HG03097 (cell line): ENCODE results near the gene PDZD2.

Experiments used
- ATAC-seq: cut with Tn5 transposase; IDR thresholded peaks from one replicate; pipeline ENCODE4 v1.9.1; 2021; ENCODE audit not compliant: unreplicated experiment, low FRiP score

The PDZD2 gene

DNA sequence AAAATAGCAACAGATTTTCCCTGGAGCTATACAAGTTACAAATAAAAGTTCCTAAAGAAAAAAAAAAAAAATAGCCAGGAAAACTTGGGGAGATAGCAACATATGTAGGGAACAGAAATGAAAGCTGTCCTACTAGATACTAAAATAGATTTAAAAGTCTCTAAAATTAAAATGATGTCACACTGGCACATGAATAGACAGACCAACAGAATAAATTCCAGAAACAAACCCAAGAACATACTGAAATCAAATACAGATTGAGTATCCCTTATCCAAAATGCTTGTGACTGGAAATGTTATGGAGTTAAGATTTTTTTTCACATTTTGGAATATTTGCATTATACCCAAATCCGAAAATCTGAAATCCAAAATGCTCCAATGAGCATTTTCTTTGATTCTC lies 511.4 kb downstream of the PDZD2 start:
- no peak for ATAC-seq

DNA sequence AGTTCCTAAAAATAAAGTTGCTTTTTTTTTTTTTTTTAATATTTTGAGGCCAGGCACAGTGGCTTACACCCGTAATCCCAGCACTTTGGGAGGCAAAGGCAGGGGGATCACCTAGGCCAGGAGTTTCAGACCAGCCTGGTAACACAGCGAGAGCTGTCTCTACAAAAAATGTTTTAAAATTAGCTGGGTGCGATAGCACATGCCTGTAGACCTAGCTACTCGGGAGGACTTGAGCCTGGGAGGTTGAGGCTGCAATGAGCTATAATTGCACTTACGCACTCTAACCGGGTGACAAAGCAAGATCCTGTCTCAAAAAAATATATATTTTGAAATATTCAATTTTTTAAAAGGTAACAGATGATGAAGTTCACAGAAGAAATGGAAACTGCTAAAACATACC lies 512.3 kb downstream of the PDZD2 start:
- no peak for ATAC-seq

DNA sequence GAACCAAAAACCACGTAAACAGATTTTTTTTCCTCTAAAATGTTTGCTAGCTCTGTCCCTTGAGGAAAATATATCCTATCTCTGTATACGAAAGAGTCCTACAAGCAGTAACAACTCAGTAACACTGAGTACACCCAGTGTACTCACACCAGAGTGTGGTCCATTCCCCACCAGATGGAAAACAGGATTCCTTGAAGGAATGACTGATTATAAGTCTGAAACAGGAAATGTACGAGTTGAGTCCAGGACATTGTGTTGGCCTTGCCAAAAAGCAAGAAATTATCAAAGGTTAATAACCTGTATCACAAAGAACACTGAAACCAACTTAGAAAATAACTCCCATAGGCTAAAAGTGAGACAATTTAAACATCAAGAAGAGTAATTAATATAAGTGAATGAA lies 514.8 kb downstream of the PDZD2 start:
- ATAC-seq = no peak

DNA sequence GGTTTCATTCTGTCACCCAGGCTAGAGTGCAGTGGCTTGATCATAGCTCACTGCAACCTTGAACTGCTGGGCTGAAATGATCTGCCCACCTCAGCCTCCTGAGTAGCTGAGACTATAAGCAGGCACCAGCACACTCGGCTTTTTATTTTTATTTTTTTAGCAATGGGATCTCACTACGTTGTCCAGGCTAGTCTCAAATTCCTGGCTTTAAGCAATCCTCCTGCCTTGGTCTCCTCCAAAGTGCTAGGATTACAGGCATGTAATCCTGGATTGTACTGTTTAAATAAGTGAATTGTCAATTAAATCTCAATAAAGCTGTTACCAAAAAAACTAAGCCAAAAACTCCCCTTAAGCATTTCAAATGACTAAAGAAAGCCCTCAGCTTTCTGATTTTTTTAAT lies 516.3 kb downstream of the PDZD2 start:
- ATAC-seq = no peak

DNA sequence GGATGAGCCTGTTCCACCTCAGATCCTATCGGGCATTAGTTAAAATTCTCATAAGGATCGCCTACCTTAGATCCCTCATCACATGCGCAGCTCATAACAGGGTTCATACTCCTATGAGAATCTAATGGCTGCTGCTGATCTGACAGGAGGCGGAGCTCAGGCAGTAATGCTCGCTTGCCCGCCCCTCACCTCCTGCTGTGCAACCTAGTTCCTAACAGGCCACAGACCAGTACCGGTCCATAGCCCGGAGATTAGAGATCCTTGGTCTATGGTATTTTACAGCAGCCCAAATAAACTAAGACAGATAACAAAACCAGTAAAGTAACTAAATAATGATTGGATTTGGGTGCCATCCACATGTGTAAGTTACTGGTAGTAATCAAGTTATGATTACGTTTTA lies 517.7 kb downstream of the PDZD2 start:
- no peak for ATAC-seq

DNA sequence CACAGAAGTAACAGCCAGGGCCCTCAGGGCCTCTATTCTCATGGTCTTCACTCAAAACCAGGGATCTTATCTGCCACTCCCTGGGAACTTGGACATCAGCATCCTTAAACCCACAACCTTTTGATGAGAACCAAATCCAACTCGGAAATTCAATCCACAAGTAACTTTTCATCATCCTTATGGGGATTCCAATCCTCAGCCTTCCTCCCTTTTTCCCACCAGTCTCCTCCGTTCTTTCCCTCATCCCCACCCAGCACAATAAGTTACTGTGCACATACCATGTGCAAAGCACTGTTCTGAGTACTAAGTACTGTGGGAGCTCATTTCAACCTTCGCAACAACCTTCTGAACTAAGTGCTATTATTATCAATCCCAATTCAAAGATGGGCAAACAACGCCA lies 518.1 kb downstream of the PDZD2 start:
- no peak for ATAC-seq

DNA sequence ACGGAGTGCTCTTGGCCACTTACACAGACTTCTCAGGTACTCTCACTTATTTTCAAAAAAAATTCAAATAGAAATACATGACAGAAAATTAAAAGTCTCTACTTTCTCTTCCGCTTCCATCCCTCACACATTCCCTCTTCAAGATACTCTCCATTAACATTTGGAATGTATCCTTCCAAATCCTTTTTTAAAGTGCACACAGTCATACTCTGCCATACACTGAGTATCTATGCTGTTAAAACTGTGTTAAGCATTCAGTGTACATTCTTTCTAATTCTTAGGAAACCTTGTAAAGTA lies 519.7 kb downstream of the PDZD2 start:
- ATAC-seq = no peak

DNA sequence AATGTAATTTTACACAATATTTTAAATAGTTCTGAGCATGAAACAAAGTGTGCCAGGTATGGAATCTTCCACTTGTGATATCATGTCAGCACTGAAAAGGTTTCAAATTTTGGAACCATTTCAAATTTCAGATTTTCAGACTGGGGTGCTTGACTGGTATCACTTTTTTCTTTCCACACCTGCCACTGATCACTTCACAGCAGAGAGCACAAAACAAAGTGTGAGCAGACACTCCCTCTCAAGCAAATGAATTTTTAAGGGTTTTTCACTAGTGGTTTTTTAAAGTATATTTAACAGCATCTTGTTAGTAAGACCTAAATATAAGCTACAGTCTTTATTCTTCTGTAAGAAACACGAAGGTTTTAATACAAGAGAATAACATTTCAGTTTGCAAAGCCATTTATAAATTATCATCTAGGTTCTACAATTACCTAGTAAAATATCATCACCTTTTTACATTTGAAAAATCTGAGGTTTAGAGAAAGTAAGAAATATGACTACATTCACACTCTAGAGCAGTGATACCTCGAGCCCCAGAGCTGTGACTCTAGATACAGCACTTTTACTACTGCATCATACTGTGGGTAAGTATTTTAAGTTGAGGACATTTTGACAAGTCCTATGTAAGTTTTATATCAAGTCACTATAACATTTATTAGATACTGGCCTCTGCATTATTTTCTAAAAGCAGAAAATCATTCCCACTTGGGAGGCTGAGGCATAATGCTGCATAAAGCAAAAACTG lies 520.6 kb downstream of the PDZD2 start:
- no peak for ATAC-seq

DNA sequence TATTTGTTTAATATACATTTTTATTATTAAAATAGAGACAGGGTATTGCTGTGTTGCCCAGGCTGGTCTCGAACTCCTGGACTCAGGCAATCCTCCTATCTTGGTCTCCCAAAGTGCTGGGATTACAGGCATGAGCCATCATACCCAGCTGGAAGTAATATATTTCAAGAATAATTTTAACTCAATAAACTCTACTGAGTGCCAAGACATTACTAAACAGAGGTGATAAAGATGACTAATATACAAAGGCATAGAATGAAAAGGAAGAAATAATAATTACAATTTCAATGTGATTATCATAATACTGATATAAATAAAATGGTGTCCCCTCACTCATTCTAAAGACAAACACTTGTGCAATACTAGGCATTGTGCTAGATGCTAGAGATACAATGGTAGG lies 521.3 kb downstream of the PDZD2 start:
- ATAC-seq = no peak
